H9 (cell line): ENCODE data around the gene SF3A2. TPM values are rescaled to one million over a fixed set of nuclear protein-coding genes. Genes with fewer than 3 reads are reported as not detected.

Experiments used
- DNase-seq: peaks from one replicate; pipeline ENCODE4 v3.0.0-alpha.2; 2017
- H2AFZ ChIP-seq: one replicate; pipeline ENCODE4 v1.6.1; 2013; ENCODE audit warnings: mild to moderate bottlenecking, low read length, control low read depth, moderate library complexity
- H2AK5ac ChIP-seq: 2 replicates; pipeline ENCODE4 v1.6.1; 2013; ENCODE audit warnings: low read length, control low read depth, mixed read lengths; ENCODE audit not compliant: insufficient read length
- H2BK120ac ChIP-seq: one replicate; pipeline ENCODE4 v1.6.1; 2013; ENCODE audit warnings: low read depth, mild to moderate bottlenecking, low read length, control low read depth, inconsistent platforms; ENCODE audit not compliant: poor library complexity, severe bottlenecking
- H2BK12ac ChIP-seq: 2 replicates; pipeline ENCODE4 v1.6.1; 2013; ENCODE audit warnings: low read length, control low read depth, mixed read lengths, low read depth; ENCODE audit not compliant: insufficient read length
- H2BK15ac ChIP-seq: 2 replicates; pipeline ENCODE4 v1.6.1; 2013; ENCODE audit warnings: low read depth, low read length, control low read depth
- H2BK20ac ChIP-seq: one replicate; pipeline ENCODE4 v1.6.1; 2013; ENCODE audit warnings: low read depth, mild to moderate bottlenecking, low read length, control low read depth, inconsistent platforms; ENCODE audit not compliant: poor library complexity, severe bottlenecking
- H2BK5ac ChIP-seq: 2 replicates; pipeline ENCODE4 v1.6.1; 2013; ENCODE audit warnings: low read length, control low read depth, mixed read lengths; ENCODE audit not compliant: insufficient read length
- H3K14ac ChIP-seq: 2 replicates; pipeline ENCODE4 v1.6.1; 2013; ENCODE audit warnings: low read length, control low read depth; ENCODE audit not compliant: insufficient read depth
- H3K18ac ChIP-seq: 2 replicates; pipeline ENCODE4 v1.6.1; 2013; ENCODE audit warnings: low read depth, mild to moderate bottlenecking, mixed read lengths, low read length, control low read depth; ENCODE audit not compliant: insufficient read length
- H3K23ac ChIP-seq: 2 replicates; pipeline ENCODE4 v1.6.1; 2013; ENCODE audit warnings: low read length, control low read depth, mixed read lengths, low read depth; ENCODE audit not compliant: insufficient read length
- H3K23me2 ChIP-seq: 2 replicates; pipeline ENCODE4 v1.6.1; 2013; ENCODE audit warnings: low read depth, mild to moderate bottlenecking, mixed read lengths, low read length, control low read depth; ENCODE audit not compliant: insufficient read length, poor library complexity, severe bottlenecking
- H3K27ac ChIP-seq: 2 replicates; pipeline ENCODE4 v1.5.1; 2013; ENCODE audit warnings: low read length, control low read depth, mixed read lengths, low read depth; ENCODE audit not compliant: insufficient read length
- H3K27me3 ChIP-seq: 2 replicates; pipeline ENCODE4 v1.6.1; 2013; ENCODE audit warnings: low read length, control low read depth, inconsistent platforms; ENCODE audit not compliant: insufficient read depth
- H3K4ac ChIP-seq: 2 replicates; pipeline ENCODE4 v1.6.1; 2013; ENCODE audit warnings: low read depth, mild to moderate bottlenecking, control low read depth, inconsistent platforms, low read length, moderate library complexity
- H3K4me1 ChIP-seq: 2 replicates; pipeline ENCODE4 v1.6.1; 2013; ENCODE audit warnings: low read length, control low read depth, inconsistent platforms; ENCODE audit not compliant: insufficient read depth
- H3K4me2 ChIP-seq: 2 replicates; pipeline ENCODE4 v1.6.1; 2013; ENCODE audit warnings: low read length, control low read depth, mixed read lengths; ENCODE audit not compliant: insufficient read length, insufficient read depth
- H3K56ac ChIP-seq: 2 replicates; pipeline ENCODE4 v1.6.1; 2013; ENCODE audit warnings: low read depth, mild to moderate bottlenecking, mixed read lengths, low read length, control low read depth; ENCODE audit not compliant: insufficient read length
- H3K79me1 ChIP-seq: 2 replicates; pipeline ENCODE4 v1.6.1; 2013; ENCODE audit warnings: low read depth, mild to moderate bottlenecking, moderate library complexity, low read length, control low read depth, inconsistent platforms; ENCODE audit not compliant: insufficient read depth, poor library complexity, severe bottlenecking
- H3K79me2 ChIP-seq: 2 replicates; pipeline ENCODE4 v1.6.1; 2013; ENCODE audit warnings: low read length, control low read depth, inconsistent platforms; ENCODE audit not compliant: insufficient read depth
- H3K9ac ChIP-seq: 2 replicates; pipeline ENCODE4 v1.6.1; 2013; ENCODE audit warnings: low read length, control low read depth, mixed read lengths; ENCODE audit not compliant: insufficient read length; ENCODE audit errors: extremely low read depth
- H3K9me3 ChIP-seq: one replicate; pipeline ENCODE4 v1.6.1; 2013; ENCODE audit warnings: low read depth, low read length, inconsistent platforms; ENCODE audit not compliant: control insufficient read depth
- H3T11ph ChIP-seq: one replicate; pipeline ENCODE4 v1.6.1; 2013; ENCODE audit warnings: mild to moderate bottlenecking, low read length, control low read depth, inconsistent platforms
- H4K20me1 ChIP-seq: one replicate; pipeline ENCODE4 v1.6.1; 2013; ENCODE audit not compliant: control insufficient read depth, insufficient read length, insufficient read depth
- H4K5ac ChIP-seq: 2 replicates; pipeline ENCODE4 v1.6.1; 2013; ENCODE audit warnings: low read depth, mild to moderate bottlenecking, mixed read lengths, low read length, control low read depth; ENCODE audit not compliant: insufficient read length
- H4K8ac ChIP-seq: replicated peaks from 2 replicates; pipeline ENCODE4 v1.6.1; 2013; ENCODE audit warnings: low read length, control low read depth, mixed read lengths, low read depth; ENCODE audit not compliant: insufficient read length
- H4K91ac ChIP-seq: 2 replicates; pipeline ENCODE4 v1.6.1; 2013; ENCODE audit warnings: low read depth, mild to moderate bottlenecking, moderate library complexity, mixed read lengths, low read length, control low read depth; ENCODE audit not compliant: insufficient read length
- H3K27ac Mint-ChIP-seq, 3 experiments: 2 replicates in 2 of 3; 3 replicates in 1 of 3; pipeline ENCODE4 v1.8.0; 2020 to 2021; ENCODE audit warnings: mixed read lengths in 3 of 3, mild to moderate bottlenecking in 1 of 3, moderate library complexity in 1 of 3
- H3K27me3 Mint-ChIP-seq: 2 replicates; pipeline ENCODE4 v1.8.0; 2021; ENCODE audit warnings: low read depth, mild to moderate bottlenecking, moderate library complexity, mixed read lengths
- H3K36me3 Mint-ChIP-seq, 3 experiments: 2 replicates in 2 of 3; 3 replicates in 1 of 3; pipeline ENCODE4 v1.8.0; 2020 to 2021; ENCODE audit warnings: low read depth in 3 of 3, mixed read lengths in 3 of 3; ENCODE audit not compliant: insufficient read depth in 1 of 3
- H3K4me1 Mint-ChIP-seq, 2 experiments: 2 replicates each; pipeline ENCODE4 v1.8.0; 2020; ENCODE audit warnings: mixed read lengths in 2 of 2
- H3K4me3 Mint-ChIP-seq, 2 experiments: 2 replicates in 1 of 2; 3 replicates in 1 of 2; pipeline ENCODE4 v1.8.0; 2020 to 2021; ENCODE audit warnings: mild to moderate bottlenecking in 2 of 2, mixed read lengths in 2 of 2, moderate library complexity in 1 of 2
- H3K9me3 Mint-ChIP-seq, 2 experiments: 2 replicates in 1 of 2; 3 replicates in 1 of 2; pipeline ENCODE4 v1.8.0; 2020; ENCODE audit warnings: mild to moderate bottlenecking in 2 of 2, mixed read lengths in 2 of 2, moderate library complexity in 1 of 2
- WGBS: extraction: QIAGEN DNeasy Blood & Tissue Kit; methylation state at CpG from one replicate; pipeline ENCODE4 v1.1.7; 2013; ENCODE audit warnings: missing lambda C conversion rate, low lambda C conversion rate, mixed read lengths; ENCODE audit not compliant: insufficient read length; ENCODE audit errors: extremely low coverage; 5-methylcytosine and 5-hydroxymethylcytosine counted together
- total RNA-seq: library from RNA; stranded (reverse); gene quantifications from 2 replicates; pipeline ENCODE4 v1.2.1, GENCODE V29; 2021
- TF ChIP-seq, protein P1 (sequence below): fragments of 200-600 bp; sonication (generic); conservative IDR thresholded peaks from 3 replicates; pipeline ENCODE4 v1.8.0; 2021; ENCODE audit warnings: antibody characterized with exemption, mild to moderate bottlenecking

Gene SF3A2
- total RNA-seq, 1 experiment from 2014 or later = 166 TPM

DNA sequence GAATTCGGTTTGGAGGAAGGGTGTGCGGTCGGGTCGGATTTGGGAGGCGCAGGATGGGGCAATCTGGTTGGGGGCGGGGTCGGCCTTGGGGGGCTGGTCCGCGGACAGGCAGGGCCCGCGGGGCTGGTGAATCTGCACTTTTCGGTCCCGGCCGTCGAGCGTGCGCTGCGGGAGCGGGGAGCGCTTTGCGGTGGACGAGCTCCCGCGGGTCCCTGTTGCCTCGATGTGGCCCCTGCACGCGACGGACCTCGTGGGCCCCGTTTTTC is 33.5 kb downstream of the SF3A2 start:
- WGBS = no CpG with 5 or more reads among the region's 30 CpGs
- Histone ChIP-seq H2BK12ac (no peak overlapping the region), H3K27me3 (no peaks in the 10 kb centered on the region), H4K5ac (no peak overlapping the region), H3K23me2 (peaks cover 4% of the 10 kb centered on the region), H4K20me1 (peaks cover 2% of the 10 kb centered on the region), H2BK120ac (no peak overlapping the region), H3T11ph (no peak overlapping the region), H3K23ac (no peak overlapping the region), H3K4me1 (0 out of 2 replicates have a peak, but pooled peaks cover 2% of the 10 kb centered on the region), H3K9me3 (no peaks in the 10 kb centered on the region), H3K27ac (no peak overlapping the region), H3K4me2 (peak overlapping the region; percentile 61), H3K79me1 (no peaks in the 10 kb centered on the region), H2AFZ (no peak overlapping the region), H3K9ac (peak overlapping the region; percentile 99), H4K91ac (no peak overlapping the region), H3K4ac (no peak overlapping the region), H2BK5ac (no peak overlapping the region), H3K18ac (peak overlapping the region; percentile 52), H2BK20ac (no peak overlapping the region), H2AK5ac (no peak overlapping the region), H4K8ac (no peak overlapping the region), H3K79me2 (peaks cover 24% of the 10 kb centered on the region; the same call in 1 of the 2 replicates), H3K56ac (no peak overlapping the region), H3K14ac (peak overlapping the region; percentile 97), H2BK15ac (no peak overlapping the region)
- no peak for DNase-seq
- Mint-ChIP-seq H3K4me3 (peak overlapping the region; percentile 91 to 97), H3K36me3 (peaks cover 20 to 41% (median 27%) of the 10 kb centered on the region in 3 experiments), H3K4me1 (peaks cover 21 to 34% of the 10 kb centered on the region in 2 experiments), H3K9me3 (no peaks in the 10 kb centered on the region; a peak in 3 of 5 replicates), H3K27me3 (peaks cover 8% of the 10 kb centered on the region), H3K27ac (peak overlapping the region; percentile 42 to 97 (median 94); a peak in 5 of 7 replicates)
- TF ChIP-seq, protein P1, sequence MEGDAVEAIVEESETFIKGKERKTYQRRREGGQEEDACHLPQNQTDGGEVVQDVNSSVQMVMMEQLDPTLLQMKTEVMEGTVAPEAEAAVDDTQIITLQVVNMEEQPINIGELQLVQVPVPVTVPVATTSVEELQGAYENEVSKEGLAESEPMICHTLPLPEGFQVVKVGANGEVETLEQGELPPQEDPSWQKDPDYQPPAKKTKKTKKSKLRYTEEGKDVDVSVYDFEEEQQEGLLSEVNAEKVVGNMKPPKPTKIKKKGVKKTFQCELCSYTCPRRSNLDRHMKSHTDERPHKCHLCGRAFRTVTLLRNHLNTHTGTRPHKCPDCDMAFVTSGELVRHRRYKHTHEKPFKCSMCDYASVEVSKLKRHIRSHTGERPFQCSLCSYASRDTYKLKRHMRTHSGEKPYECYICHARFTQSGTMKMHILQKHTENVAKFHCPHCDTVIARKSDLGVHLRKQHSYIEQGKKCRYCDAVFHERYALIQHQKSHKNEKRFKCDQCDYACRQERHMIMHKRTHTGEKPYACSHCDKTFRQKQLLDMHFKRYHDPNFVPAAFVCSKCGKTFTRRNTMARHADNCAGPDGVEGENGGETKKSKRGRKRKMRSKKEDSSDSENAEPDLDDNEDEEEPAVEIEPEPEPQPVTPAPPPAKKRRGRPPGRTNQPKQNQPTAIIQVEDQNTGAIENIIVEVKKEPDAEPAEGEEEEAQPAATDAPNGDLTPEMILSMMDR = no peak
